NT2/D1 (cell line): ENCODE results near the gene GFRA1.

ENCODE experiments used
- DNase-seq: peaks from one replicate; pipeline ENCODE4 v3.0.0-alpha.2; 2011; ENCODE audit warnings: low read depth, low spot score
- H3K27me3 ChIP-seq: 2 replicates; pipeline ENCODE4 v1.6.0; 2011; ENCODE audit warnings: mild to moderate bottlenecking; ENCODE audit not compliant: insufficient read length, insufficient read depth
- H3K36me3 ChIP-seq: 2 replicates; pipeline ENCODE4 v1.6.1; 2011; ENCODE audit warnings: mild to moderate bottlenecking, low read length, mixed read lengths; ENCODE audit not compliant: insufficient read depth, insufficient read length
- H3K4me1 ChIP-seq: 2 replicates; pipeline ENCODE4 v1.5.1; 2011; ENCODE audit not compliant: insufficient read depth, insufficient read length
- H3K4me3 ChIP-seq: 2 replicates; pipeline ENCODE4 v1.5.1; 2011; ENCODE audit warnings: low read depth; ENCODE audit not compliant: insufficient read length
- H3K9ac ChIP-seq: 2 replicates; pipeline ENCODE4 v1.6.0; 2011; ENCODE audit warnings: low read depth; ENCODE audit not compliant: insufficient read length
- H3K9me3 ChIP-seq: 2 replicates; pipeline ENCODE4 v1.5.1; 2011; ENCODE audit warnings: mild to moderate bottlenecking, low read length; ENCODE audit not compliant: insufficient read depth
- SUZ12 ChIP-seq: IDR thresholded peaks from 2 replicates; pipeline ENCODE4 v1.6.1; 2011; ENCODE audit not compliant: insufficient read length, insufficient read depth; ENCODE audit errors: extremely low read depth
- YY1 ChIP-seq: IDR thresholded peaks from 2 replicates; pipeline ENCODE4 v1.6.1; 2011; ENCODE audit not compliant: insufficient read length, insufficient read depth
- ZNF274 ChIP-seq: IDR thresholded peaks from 2 replicates; pipeline ENCODE4 v1.6.1; 2011; ENCODE audit warnings: mild to moderate bottlenecking, low read depth, low read length

The GFRA1 gene

DNA sequence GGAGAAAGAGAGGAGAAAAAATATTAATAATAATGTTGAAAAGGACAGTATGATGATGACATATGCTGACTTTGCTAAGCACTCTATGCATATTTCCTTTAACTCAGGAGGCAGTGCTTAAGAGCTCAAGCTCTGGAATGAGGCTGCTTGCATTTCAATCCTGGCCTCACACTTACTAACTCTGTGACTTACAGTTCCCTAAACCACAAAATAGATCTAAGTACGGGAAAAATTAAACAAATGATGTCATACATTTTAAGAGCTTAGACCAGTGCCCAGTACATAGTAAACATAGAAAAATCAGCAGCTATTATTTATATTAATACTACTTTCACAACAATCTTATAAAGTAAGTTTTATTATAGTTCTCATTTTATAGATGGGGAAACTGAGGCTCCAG, 61.3 kb downstream of the GFRA1 start:
- Histone ChIP-seq H3K4me1 (no peaks in the 10 kb centered on the region), H3K27me3 (no peaks in the 10 kb centered on the region)
- DNase-seq = no peak

GRCh38 chr10:116210588-116211346, 62.2 kb downstream of the GFRA1 start:
- DNase-seq = no peak
- Histone ChIP-seq H3K27me3 (no peaks in the 10 kb centered on the region), H3K4me1 (no peaks in the 10 kb centered on the region), H3K9ac (no peak overlapping the region), H3K36me3 (no peaks in the 10 kb centered on the region), H3K4me3 (no peak overlapping the region), H3K9me3 (no peaks in the 10 kb centered on the region)
- no peak for TF ChIP-seq YY1
- no peak for TF ChIP-seq SUZ12
- no peak for TF ChIP-seq ZNF274

More for the DNA sequence above, 61.3 kb downstream of the GFRA1 start:
- no peak overlapping the region for H3K4me3 ChIP-seq
- no peaks in the 10 kb centered on the region for H3K9me3 ChIP-seq
- no peak overlapping the region for H3K9ac ChIP-seq
- H3K36me3 ChIP-seq = no peaks in the 10 kb centered on the region
- no peak for TF ChIP-seq ZNF274
- no peak for TF ChIP-seq YY1
- TF ChIP-seq SUZ12 = no peak

DNA sequence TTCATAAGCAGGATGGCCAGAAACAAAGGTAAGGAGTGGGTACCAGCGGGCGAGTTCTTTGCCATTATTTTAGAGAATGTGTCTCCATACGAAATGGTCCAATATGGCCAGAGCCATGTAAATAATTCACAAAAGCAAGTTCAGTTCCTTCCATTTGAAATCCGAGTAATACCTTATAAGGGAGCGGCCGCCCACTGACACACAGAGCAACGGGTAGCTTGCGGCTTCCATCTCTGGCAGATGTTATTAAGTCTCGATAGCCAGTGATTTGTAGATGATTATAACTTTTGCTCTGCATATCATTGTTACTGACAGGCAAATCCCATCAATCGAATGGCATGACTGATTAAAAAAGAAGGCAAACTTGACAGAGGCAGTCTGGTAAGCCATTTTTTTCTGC, 63.2 kb downstream of the GFRA1 start:
- Histone ChIP-seq H3K36me3 (no peaks in the 10 kb centered on the region), H3K9me3 (no peaks in the 10 kb centered on the region), H3K27me3 (no peaks in the 10 kb centered on the region), H3K4me1 (no peaks in the 10 kb centered on the region), H3K4me3 (no peak overlapping the region), H3K9ac (no peak overlapping the region)
- TF ChIP-seq SUZ12 (no peak), YY1 (no peak), ZNF274 (no peak)
- DNase-seq = no peak

DNA sequence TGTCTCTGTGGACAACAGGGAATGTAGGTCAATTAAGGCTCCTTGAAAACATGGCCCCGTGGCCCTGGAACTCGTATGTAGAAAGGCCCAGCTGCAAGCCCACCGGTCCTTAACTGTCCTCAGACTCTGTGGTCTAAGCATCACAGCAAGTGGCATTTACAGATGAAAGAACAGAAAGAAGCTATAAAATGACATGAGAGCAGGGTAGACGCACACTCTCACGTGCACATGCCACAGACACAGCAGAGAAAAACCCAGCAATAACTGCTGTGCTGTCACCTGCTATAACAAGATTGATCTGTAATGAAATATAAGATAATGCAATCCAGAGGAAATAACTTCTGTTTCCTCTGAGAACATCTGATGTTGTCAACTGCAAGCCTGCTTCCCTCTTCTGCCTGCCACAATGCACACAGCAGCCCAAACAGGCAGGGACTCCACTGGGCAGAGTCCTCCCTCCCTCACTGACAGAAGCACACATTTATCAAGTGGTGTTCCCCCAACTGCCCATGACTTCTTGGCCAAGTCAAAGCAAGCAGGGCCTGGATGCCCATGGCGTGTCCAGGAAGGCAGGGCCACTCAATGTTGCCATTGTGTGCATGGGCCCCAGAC, 63.9 kb downstream of the GFRA1 start:
- H3K4me3 ChIP-seq = no peak overlapping the region
- H3K36me3 ChIP-seq = no peaks in the 10 kb centered on the region
- no peak for DNase-seq
- no peaks in the 10 kb centered on the region for H3K27me3 ChIP-seq
- no peaks in the 10 kb centered on the region for H3K9me3 ChIP-seq
- no peak for TF ChIP-seq YY1
- TF ChIP-seq ZNF274 = no peak
- TF ChIP-seq SUZ12 = no peak
- no peaks in the 10 kb centered on the region for H3K4me1 ChIP-seq
- no peak overlapping the region for H3K9ac ChIP-seq

GRCh38 chr10:116207690-116208089, 65.3 kb downstream of the GFRA1 start:
- Histone ChIP-seq H3K4me3 (no peak overlapping the region), H3K9ac (no peak overlapping the region), H3K4me1 (no peaks in the 10 kb centered on the region), H3K36me3 (no peaks in the 10 kb centered on the region), H3K9me3 (no peaks in the 10 kb centered on the region), H3K27me3 (no peaks in the 10 kb centered on the region)
- no peak for DNase-seq
- TF ChIP-seq YY1 (no peak), ZNF274 (no peak)

DNA sequence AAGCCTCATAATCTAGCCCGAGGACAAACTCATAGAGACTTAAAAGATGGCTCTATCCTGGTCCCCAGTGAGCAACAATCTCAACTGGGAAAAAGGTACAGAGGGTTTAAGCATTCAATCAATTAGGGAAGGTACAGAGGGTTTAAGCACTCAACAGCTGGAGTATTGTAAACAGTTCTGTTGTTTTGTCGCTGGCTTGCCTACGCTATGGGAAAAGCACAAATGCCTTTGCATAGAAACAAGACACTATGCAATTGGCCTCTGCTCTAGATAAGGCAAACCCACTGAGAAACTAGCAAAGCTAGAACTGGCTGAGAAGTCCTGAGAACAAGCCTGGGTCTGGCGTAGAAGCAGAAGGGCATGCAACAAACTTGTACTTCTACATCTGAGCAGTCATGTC, 69.3 kb downstream of the GFRA1 start:
- Histone ChIP-seq H3K4me3 (no peak overlapping the region), H3K27me3 (no peaks in the 10 kb centered on the region), H3K9ac (no peak overlapping the region), H3K9me3 (no peaks in the 10 kb centered on the region), H3K36me3 (no peaks in the 10 kb centered on the region), H3K4me1 (no peaks in the 10 kb centered on the region)
- no peak for DNase-seq
- no peak for TF ChIP-seq SUZ12
- TF ChIP-seq ZNF274 = no peak
- no peak for TF ChIP-seq YY1

DNA sequence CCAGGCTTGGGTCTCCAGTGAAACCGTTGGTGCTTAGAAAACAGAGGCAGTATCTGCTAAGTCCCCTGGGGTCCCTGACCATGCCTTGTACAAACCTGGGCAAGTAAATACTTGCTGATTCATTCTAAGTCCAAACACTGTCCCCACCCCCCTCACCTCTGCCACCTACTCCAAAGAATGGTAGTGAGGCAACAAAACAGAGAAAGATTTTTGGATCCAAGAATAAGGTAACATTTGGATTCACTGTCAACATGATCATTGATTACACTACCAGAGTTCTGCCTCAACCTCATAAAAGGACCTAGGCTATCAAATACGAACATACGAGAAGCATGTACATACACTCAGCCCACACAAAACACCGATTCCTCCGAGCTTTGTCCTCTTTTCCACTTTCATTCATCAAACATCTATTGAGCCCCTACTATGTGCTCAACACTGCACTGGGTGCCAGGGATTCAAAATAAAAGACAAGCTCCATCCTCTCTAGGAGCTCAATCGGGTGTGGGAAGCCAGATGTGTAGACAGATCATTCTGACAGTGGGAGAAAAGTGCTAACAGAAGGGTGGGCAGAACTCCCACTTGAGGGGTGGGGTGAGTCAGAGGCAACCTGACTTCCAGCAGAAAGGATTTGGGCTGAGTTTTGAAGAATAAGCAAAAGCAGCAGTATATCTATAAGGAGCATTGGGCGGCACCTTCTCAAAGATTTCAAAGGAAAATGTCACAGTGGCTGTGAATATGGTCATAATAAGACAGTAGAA, 71.2 kb downstream of the GFRA1 start:
- H3K4me1 ChIP-seq = no peaks in the 10 kb centered on the region
- no peaks in the 10 kb centered on the region for H3K27me3 ChIP-seq
- TF ChIP-seq YY1 (no peak), ZNF274 (no peak), SUZ12 (no peak)
- H3K9ac ChIP-seq = no peak overlapping the region
- H3K4me3 ChIP-seq = no peak overlapping the region
- no peaks in the 10 kb centered on the region for H3K9me3 ChIP-seq
- no peaks in the 10 kb centered on the region for H3K36me3 ChIP-seq
- no peak for DNase-seq
